Measurements from ENCODE around the gene ARHGAP6.

The ARHGAP6 gene

DNA sequence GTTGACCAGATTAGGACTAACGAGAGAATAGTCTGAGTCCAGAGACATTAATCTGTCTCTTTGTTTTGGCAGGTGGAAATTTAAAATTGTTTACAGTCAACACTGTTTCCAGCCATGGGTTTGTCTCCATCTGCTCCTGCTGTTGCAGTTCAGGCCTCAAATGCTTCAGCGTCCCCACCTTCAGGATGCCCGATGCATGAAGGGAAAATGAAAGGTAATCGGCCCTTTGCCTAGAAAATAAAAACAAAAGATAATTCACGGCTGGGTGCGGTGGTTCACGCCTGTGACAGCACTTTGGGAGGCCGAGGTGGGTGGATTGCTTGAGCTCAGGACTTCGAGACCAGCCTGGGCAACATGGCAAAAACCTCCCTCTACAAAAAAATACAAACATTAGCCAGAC, 553.8 kb downstream of the ARHGAP6 start:
- TF ChIP-seq, protein P1, sequence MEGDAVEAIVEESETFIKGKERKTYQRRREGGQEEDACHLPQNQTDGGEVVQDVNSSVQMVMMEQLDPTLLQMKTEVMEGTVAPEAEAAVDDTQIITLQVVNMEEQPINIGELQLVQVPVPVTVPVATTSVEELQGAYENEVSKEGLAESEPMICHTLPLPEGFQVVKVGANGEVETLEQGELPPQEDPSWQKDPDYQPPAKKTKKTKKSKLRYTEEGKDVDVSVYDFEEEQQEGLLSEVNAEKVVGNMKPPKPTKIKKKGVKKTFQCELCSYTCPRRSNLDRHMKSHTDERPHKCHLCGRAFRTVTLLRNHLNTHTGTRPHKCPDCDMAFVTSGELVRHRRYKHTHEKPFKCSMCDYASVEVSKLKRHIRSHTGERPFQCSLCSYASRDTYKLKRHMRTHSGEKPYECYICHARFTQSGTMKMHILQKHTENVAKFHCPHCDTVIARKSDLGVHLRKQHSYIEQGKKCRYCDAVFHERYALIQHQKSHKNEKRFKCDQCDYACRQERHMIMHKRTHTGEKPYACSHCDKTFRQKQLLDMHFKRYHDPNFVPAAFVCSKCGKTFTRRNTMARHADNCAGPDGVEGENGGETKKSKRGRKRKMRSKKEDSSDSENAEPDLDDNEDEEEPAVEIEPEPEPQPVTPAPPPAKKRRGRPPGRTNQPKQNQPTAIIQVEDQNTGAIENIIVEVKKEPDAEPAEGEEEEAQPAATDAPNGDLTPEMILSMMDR (IDR thresholded peaks at IDR 0.05; ENCODE audit: insufficient read depth, low read depth, low read length, missing control alignments), result no peak
- H3K4me3 ChIP-seq (ENCODE audit: low read length), result peak overlapping the region; percentile 72
- no peak for DNase-seq (ENCODE audit: low read depth)

DNA sequence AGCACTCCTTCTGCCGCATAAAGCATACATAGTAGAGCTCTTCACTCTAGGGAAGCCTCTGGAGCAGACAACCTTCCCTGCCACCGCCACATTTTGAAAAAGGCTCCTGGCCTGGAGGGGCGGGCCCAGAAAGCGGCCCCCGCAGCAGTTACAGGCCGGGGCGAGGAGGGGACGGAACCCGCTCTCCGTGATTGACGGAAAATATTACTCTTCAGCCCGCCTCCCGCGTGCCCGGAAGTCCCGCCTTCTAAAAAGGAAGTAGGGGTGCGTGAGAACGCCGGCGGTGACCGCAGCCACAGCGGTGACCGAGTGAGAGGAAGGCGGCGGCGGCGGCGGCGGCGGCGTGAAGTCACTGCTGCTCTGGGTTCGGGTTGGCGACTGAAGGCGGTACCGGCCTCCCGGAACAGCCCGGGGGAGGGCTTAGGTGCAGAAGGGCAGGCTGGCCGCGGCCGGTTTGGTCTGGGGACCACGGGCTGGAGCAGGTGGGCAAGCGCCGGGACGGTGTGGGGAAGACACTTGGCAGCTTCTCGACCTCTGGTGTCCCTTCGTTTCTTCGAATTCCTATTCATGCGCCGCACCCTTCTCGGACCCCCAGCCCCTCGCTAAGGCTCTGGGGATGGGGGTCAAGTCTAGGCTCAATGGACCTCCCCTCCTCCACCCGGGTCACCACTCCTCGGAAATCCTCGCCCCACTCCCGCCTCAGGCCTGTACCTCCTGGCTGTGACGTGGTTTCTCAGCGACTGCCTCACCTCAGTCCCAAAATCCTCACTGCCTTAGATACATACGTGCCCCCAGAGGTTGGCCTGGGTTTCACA, 554.5 kb downstream of the ARHGAP6 start, which contains the start of gene HCCS:
Gene HCCS, plus strand, starts transcription at position 296 of the 815 bp plus-strand sequence. CDS start 729 bp downstream, outside the sequence.
- TF ChIP-seq, protein P1 (IDR thresholded peaks at IDR 0.05; ENCODE audit: insufficient read depth, low read depth, low read length, missing control alignments), result no peak

DNA sequence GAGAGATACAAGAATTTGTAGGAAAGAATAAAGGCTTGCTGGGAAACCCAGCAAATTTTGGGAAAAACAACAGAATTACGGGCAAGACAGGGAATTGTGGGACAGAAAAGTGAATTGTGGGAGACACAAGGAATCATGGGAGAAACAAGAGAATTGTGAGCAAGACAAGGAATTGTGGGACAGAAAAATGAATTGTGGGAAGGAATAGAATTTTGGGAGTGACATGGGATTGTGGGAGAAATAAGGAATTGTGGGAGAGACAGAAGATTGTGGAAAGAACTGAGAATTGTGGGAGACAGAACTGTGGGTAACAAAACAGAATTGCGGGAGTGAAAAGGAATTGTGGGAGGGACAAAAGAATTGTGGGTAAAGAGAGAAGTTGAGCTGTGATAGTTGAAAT, 555.8 kb downstream of the ARHGAP6 start:
- DNase-seq (ENCODE audit: low read depth), result no peak
- H3K4me3 ChIP-seq (ENCODE audit: low read length), result no peak overlapping the region
- TF ChIP-seq, protein P1 (IDR thresholded peaks at IDR 0.05; ENCODE audit: insufficient read depth, low read depth, low read length, missing control alignments), result no peak

More for the DNA sequence above, 554.5 kb downstream of the ARHGAP6 start, which contains the start of gene HCCS:
- DNase-seq (ENCODE audit: low read depth), result peak; percentile 83
- peak within 1 kb of the TSS; percentile 72 for H3K4me3 ChIP-seq (ENCODE audit: low read length)

DNA sequence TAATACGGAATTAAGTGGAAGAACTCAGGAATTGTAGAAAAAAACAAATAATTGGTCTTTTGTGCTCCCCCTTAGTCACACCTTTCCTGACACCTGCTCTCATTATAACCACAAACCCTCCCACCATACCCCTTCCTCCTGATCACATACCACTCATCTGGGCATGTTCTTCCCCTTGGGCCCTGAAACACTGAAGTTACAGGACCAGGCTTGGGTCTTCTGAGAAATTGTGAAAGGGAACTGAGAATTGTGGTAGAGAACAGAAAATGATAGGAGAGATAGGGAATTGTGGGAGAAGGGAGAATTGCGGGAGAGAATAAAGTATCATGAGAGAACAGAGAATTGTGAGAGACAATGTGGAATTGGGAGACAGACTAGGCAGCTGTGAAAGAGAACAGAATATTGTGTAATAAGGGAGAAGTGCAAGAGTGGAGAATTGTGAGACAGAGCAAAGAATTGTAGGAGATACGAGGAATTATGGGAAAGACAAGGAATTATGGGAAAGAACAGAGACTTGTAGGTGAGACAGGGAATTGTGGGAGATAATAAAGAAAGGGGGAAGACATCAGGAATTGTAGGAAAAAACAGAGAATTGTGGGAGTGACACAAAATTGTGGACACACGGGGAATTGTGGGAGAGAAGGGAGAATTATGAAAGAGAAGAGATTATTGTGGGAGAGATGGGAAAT, 557.3 kb downstream of the ARHGAP6 start:
- DNase-seq (ENCODE audit: low read depth), result no peak
- H3K4me3 ChIP-seq (ENCODE audit: low read length), result no peak overlapping the region
- TF ChIP-seq, protein P1 (IDR thresholded peaks at IDR 0.05; ENCODE audit: insufficient read depth, low read depth, low read length, missing control alignments), result no peak

DNA sequence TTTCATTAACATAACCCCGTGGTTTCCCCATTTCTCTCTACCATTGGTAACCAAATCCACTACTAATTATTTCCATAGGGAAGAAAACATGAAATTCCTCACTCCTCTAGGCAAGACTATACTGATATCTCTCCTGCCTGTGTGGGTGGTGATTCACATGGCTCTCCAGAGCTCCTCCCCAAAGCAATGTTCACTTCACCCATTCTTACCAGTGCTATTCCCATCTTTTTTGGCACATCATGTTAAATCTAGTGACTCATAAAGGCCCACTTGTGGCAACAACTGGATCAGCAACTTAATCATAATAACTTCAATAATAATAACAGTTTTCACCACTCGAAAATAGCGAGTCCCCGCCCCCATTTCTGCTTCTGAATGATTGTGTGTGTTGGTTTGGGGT, 560.6 kb downstream of the ARHGAP6 start:
- DNase-seq (ENCODE audit: low read depth), result peak; percentile 85
- TF ChIP-seq, protein P1 (IDR thresholded peaks at IDR 0.05; ENCODE audit: insufficient read depth, low read depth, low read length, missing control alignments), result peak; percentile 5
- H3K4me3 ChIP-seq (ENCODE audit: low read length), result no peak overlapping the region

DNA sequence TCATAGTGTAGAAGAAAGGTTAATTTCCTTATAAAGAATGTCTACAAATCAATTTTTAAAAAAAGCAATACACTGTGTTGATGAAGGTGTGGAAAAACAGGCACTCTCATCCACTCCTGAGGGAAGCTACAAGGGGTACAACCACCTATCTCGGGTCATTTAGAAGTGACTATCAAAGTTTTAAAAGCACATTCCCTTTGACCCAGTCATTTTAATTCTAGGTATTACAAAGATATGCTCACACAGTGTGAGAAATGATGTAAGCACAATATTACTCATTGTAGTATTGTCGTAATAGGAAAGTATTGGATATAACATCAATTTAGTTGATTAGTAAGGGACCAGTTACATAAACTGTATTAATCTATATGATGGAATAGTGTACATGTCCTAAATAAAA, 562.0 kb downstream of the ARHGAP6 start:
- peak; percentile 6 for DNase-seq (ENCODE audit: low read depth)
- TF ChIP-seq, protein P1 (IDR thresholded peaks at IDR 0.05; ENCODE audit: insufficient read depth, low read depth, low read length, missing control alignments), result no peak

More for the DNA sequence above, 562.0 kb downstream of the ARHGAP6 start:
- H3K4me3 ChIP-seq (ENCODE audit: low read length), result no peak overlapping the region

Data from epithelial cell of esophagus (primary cell).